ENCODE measurements around the gene PI4KA. TPM values are rescaled to one million over a fixed set of nuclear protein-coding genes. Genes with fewer than 3 reads are reported as not detected.

PI4KA gene
- polyA plus RNA-seq, 1 of the 3 experiments (the other 2 are of a cell fraction), result 30.0 TPM

DNA sequence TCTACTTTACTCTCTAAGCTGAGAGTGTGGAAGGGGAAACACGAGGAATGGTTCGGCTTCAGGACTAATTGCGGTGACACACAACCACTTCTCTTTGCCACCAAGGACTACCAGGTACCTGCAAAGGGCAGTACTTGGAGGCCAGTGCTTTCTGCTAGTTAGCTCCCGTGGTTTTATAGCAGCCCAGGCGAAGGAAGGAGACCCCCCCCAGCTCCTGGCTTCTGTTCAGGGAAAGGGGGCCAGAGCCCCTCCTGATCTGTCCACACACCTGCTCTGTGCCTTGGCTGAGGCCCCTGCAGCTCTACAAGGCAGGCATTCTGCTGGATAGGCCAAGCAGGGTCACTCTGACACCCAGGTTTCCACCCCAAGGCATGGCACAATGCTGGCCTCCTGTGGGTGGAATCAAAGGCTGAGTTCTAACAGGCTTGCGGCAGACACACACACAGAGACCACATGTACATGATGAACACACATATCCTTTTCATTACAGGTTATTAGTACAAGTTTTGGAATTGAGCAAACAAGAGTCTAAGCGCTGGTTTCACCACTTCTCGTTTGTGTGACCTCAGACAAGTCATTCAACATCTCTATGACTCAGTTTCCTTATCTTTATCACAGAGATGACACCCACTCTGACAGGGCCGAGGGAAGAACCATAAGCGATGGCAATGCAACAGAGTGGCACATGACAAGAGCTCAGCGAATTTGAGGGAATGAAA lies 77.2 kb downstream of the PI4KA start:
- no peaks in the 10 kb centered on the region for H3K79me2 ChIP-seq (ENCODE audit: insufficient read depth)
- TF ChIP-seq, protein P1, sequence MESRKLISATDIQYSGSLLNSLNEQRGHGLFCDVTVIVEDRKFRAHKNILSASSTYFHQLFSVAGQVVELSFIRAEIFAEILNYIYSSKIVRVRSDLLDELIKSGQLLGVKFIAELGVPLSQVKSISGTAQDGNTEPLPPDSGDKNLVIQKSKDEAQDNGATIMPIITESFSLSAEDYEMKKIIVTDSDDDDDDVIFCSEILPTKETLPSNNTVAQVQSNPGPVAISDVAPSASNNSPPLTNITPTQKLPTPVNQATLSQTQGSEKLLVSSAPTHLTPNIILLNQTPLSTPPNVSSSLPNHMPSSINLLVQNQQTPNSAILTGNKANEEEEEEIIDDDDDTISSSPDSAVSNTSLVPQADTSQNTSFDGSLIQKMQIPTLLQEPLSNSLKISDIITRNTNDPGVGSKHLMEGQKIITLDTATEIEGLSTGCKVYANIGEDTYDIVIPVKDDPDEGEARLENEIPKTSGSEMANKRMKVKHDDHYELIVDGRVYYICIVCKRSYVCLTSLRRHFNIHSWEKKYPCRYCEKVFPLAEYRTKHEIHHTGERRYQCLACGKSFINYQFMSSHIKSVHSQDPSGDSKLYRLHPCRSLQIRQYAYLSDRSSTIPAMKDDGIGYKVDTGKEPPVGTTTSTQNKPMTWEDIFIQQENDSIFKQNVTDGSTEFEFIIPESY (IDR thresholded peaks at IDR 0.05; ENCODE audit: borderline replicate concordance, low read depth), result no peak
- TF ChIP-seq RFX5 (IDR thresholded peaks at IDR 0.05; ENCODE audit: low read length) (no peak), MEF2A (IDR thresholded peaks at IDR 0.05; ENCODE audit: borderline replicate concordance, low read depth) (no peak), FOSL2 (IDR thresholded peaks at IDR 0.05; ENCODE audit: borderline replicate concordance, low read depth) (no peak), RCOR1 (IDR thresholded peaks at IDR 0.05; ENCODE audit: low read length) (no peak), TEAD4 (IDR thresholded peaks at IDR 0.05; ENCODE audit: borderline replicate concordance, insufficient read depth) (no peak)
- no peak overlapping the region for H2AFZ ChIP-seq (ENCODE audit: low read depth)
- H3K27ac ChIP-seq (ENCODE audit: low read depth in 2 of 2, low read length in 1 of 2), result no peak overlapping the region
- no peak overlapping the region for H3K4me3 ChIP-seq (ENCODE audit: low read depth in 2 of 2, low read length in 1 of 2)
- no peaks in the 10 kb centered on the region for H3K9me3 ChIP-seq
- POLR2A ChIA-PET, result no interaction called here
- H3F3A ChIP-seq (replicated peaks; ENCODE audit: insufficient read depth), result no peaks in the 10 kb centered on the region
- DNase-seq, result no peak
- WGBS (ENCODE audit: low lambda C conversion rate), result 85% methylated on average over 9 of the region's 11 CpGs
- no peak overlapping the region for H3K4me2 ChIP-seq
- 0 out of 2 replicates have a peak, but pooled peaks cover 5% of the 10 kb centered on the region for H4K20me1 ChIP-seq (ENCODE audit: insufficient read depth)
- peaks cover 4 to 5% of the 10 kb centered on the region in 2 experiments for H3K36me3 ChIP-seq (replicated peaks in 1 of 2; ENCODE audit: control insufficient read depth in 1 of 2, insufficient read depth in 2 of 2, low read length in 1 of 2)
- H3K9me2 ChIP-seq, result no peaks in the 10 kb centered on the region
- H3K9ac ChIP-seq, result no peak overlapping the region
- H3K4me1 ChIP-seq (ENCODE audit: control insufficient read depth in 1 of 2, insufficient read depth in 2 of 2, low read depth in 1 of 2, low read length in 1 of 2), result no peaks in the 10 kb centered on the region
- CTCF ChIA-PET, result interaction anchor here (1.3 to 3.9 kb wide), 3 partner anchors 22 to 42 kb away, joined by 3 to 16 read pairs (median 8); no protein-coding TSS in a partner anchor
- H3K27me3 ChIP-seq (ENCODE audit: insufficient read depth), result no peaks in the 10 kb centered on the region

DNA sequence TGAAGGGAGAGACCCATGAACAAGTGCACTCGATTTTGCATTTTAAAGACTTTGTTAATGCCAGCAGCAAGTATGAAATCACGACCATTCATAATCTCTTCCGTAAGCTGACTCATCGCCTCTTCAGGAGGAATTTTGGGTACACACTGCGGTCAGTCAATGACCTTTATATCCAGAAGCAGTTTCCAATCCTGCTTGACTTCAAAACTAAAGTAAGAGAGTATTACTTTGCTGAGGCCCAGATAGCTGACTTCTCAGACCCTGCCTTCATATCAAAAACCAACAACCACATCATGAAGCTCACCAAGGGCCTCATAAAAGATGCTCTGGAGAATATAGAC lies 78.8 kb downstream of the PI4KA start:
- Histone ChIP-seq H3K27me3 (ENCODE audit: insufficient read depth) (no peaks in the 10 kb centered on the region), H3K4me2 (no peak overlapping the region), H3K79me2 (ENCODE audit: insufficient read depth) (no peaks in the 10 kb centered on the region), H3K36me3 (replicated peaks in 1 of 2; ENCODE audit: control insufficient read depth in 1 of 2, insufficient read depth in 2 of 2, low read length in 1 of 2) (peaks cover 3 to 4% of the 10 kb centered on the region in 2 experiments), H3K27ac (ENCODE audit: low read depth in 2 of 2, low read length in 1 of 2) (no peak overlapping the region), H3F3A (replicated peaks; ENCODE audit: insufficient read depth) (no peaks in the 10 kb centered on the region), H4K20me1 (ENCODE audit: insufficient read depth) (0 out of 2 replicates have a peak, but pooled peaks cover 4% of the 10 kb centered on the region), H3K9me2 (no peaks in the 10 kb centered on the region), H3K9me3 (no peaks in the 10 kb centered on the region), H3K9ac (no peak overlapping the region), H3K4me3 (ENCODE audit: low read depth in 2 of 2, low read length in 1 of 2) (no peak overlapping the region), H2AFZ (ENCODE audit: low read depth) (no peak overlapping the region), H3K4me1 (ENCODE audit: control insufficient read depth in 1 of 2, insufficient read depth in 2 of 2, low read depth in 1 of 2, low read length in 1 of 2) (no peaks in the 10 kb centered on the region)
- ChIA-PET POLR2A (no interaction called here), CTCF (interaction anchor here (0.9 to 2.2 kb wide), 3 partner anchors 19 to 38 kb away, joined by 3 to 8 read pairs (median 4); no protein-coding TSS in a partner anchor)
- 87% methylated on average over 5 of the region's 5 CpGs for WGBS (ENCODE audit: low lambda C conversion rate)
- DNase-seq, result no peak
- TF ChIP-seq TCF12 (IDR thresholded peaks at IDR 0.05) (no peak), RAD21 (IDR thresholded peaks at IDR 0.05; ENCODE audit: low read length) (no peak), YY1 (IDR thresholded peaks at IDR 0.05; ENCODE audit: low read depth) (no peak), FOSL2 (IDR thresholded peaks at IDR 0.05; ENCODE audit: borderline replicate concordance, low read depth) (no peak), CHD2 (IDR thresholded peaks at IDR 0.05; ENCODE audit: low read length, partially characterized antibody) (no peak), RCOR1 (IDR thresholded peaks at IDR 0.05; ENCODE audit: low read length) (no peak), MEF2A (IDR thresholded peaks at IDR 0.05; ENCODE audit: borderline replicate concordance, low read depth) (no peak), GATA2 (CRISPR knock-in tag; IDR thresholded peaks at IDR 0.05) (no peak), TEAD4 (IDR thresholded peaks at IDR 0.05; ENCODE audit: borderline replicate concordance, insufficient read depth) (no peak), EZH2phosphoT487 (IDR thresholded peaks at IDR 0.05; ENCODE audit: borderline replicate concordance, low read depth) (no peak), RFX5 (IDR thresholded peaks at IDR 0.05; ENCODE audit: low read length) (no peak)
- TF ChIP-seq, protein P2, sequence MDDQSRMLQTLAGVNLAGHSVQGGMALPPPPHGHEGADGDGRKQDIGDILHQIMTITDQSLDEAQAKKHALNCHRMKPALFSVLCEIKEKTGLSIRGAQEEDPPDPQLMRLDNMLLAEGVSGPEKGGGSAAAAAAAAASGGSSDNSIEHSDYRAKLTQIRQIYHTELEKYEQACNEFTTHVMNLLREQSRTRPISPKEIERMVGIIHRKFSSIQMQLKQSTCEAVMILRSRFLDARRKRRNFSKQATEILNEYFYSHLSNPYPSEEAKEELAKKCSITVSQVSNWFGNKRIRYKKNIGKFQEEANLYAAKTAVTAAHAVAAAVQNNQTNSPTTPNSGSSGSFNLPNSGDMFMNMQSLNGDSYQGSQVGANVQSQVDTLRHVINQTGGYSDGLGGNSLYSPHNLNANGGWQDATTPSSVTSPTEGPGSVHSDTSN (IDR thresholded peaks at IDR 0.05), result no peak
- TF ChIP-seq, protein P3, sequence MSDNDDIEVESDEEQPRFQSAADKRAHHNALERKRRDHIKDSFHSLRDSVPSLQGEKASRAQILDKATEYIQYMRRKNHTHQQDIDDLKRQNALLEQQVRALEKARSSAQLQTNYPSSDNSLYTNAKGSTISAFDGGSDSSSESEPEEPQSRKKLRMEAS (IDR thresholded peaks at IDR 0.05; ENCODE audit: low read depth), result no peak
- TF ChIP-seq, protein P4, sequence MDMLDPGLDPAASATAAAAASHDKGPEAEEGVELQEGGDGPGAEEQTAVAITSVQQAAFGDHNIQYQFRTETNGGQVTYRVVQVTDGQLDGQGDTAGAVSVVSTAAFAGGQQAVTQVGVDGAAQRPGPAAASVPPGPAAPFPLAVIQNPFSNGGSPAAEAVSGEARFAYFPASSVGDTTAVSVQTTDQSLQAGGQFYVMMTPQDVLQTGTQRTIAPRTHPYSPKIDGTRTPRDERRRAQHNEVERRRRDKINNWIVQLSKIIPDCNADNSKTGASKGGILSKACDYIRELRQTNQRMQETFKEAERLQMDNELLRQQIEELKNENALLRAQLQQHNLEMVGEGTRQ (IDR thresholded peaks at IDR 0.05; ENCODE audit: borderline replicate concordance, low read depth, low read length), result no peak
- TF ChIP-seq, protein P5, sequence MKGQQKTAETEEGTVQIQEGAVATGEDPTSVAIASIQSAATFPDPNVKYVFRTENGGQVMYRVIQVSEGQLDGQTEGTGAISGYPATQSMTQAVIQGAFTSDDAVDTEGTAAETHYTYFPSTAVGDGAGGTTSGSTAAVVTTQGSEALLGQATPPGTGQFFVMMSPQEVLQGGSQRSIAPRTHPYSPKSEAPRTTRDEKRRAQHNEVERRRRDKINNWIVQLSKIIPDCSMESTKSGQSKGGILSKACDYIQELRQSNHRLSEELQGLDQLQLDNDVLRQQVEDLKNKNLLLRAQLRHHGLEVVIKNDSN (IDR thresholded peaks at IDR 0.05; ENCODE audit: borderline replicate concordance, low read depth), result no peak
- TF ChIP-seq, protein P6, sequence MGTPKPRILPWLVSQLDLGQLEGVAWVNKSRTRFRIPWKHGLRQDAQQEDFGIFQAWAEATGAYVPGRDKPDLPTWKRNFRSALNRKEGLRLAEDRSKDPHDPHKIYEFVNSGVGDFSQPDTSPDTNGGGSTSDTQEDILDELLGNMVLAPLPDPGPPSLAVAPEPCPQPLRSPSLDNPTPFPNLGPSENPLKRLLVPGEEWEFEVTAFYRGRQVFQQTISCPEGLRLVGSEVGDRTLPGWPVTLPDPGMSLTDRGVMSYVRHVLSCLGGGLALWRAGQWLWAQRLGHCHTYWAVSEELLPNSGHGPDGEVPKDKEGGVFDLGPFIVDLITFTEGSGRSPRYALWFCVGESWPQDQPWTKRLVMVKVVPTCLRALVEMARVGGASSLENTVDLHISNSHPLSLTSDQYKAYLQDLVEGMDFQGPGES (IDR thresholded peaks at IDR 0.05; ENCODE audit: low read depth, low read length), result no peak

Data from SK-N-SH (cell line).